HG03439 (cell line): ENCODE measurements around the gene ZNF512B.
"Not testable (repeated sequence)": the region's sequence is repeated elsewhere in the genome, so short reads cannot be mapped to it uniquely, and the experiment has no call there.

Source experiments
- ATAC-seq: cut with Tn5 transposase; IDR thresholded peaks from one replicate; pipeline ENCODE4 v1.9.1; 2021; ENCODE audit warnings: mild to moderate bottlenecking, moderate library complexity; ENCODE audit not compliant: unreplicated experiment

ZNF512B gene

GRCh38 chr20:63963784-63964301 lies 5.9 kb downstream of the ZNF512B start:
- no peak for ATAC-seq

- no peak for ATAC-seq
Observed at GRCh38 chr20:63963348-63963741, 6.4 kb downstream of the ZNF512B start.

GRCh38 chr20:63962426-63963347 lies 7.0 kb downstream of the ZNF512B start:
- no peak for ATAC-seq

- ATAC-seq: no peak
Observed at GRCh38 chr20:63961664-63962425, 7.9 kb downstream of the ZNF512B start.

- ATAC-seq: not testable (repeated sequence)
Observed at GRCh38 chr20:63960654-63961621, 8.8 kb downstream of the ZNF512B start.

- no peak for ATAC-seq
Observed at GRCh38 chr20:63959699-63960075, 10.0 kb downstream of the ZNF512B start.

GRCh38 chr20:63958964-63959698 lies 10.6 kb downstream of the ZNF512B start:
- no peak for ATAC-seq

GRCh38 chr20:63958471-63958870 lies 11.3 kb downstream of the ZNF512B start:
- ATAC-seq: no peak

- no peak for ATAC-seq
Observed at GRCh38 chr20:63957690-63958441, 11.9 kb downstream of the ZNF512B start.

GRCh38 chr20:63957004-63957689 lies 12.6 kb downstream of the ZNF512B start:
- ATAC-seq: peak; percentile 18

GRCh38 chr20:63956664-63957003 lies 13.1 kb downstream of the ZNF512B start:
- ATAC-seq: peak; percentile 13

- ATAC-seq: peak; percentile 72
Observed at GRCh38 chr20:63955827-63956663, 13.7 kb downstream of the ZNF512B start, which contains the start of gene UCKL1. UCKL1 (minus strand) TSS chr20:63956416; CDS start chr20:63956372, 44 bp downstream.

GRCh38 chr20:63955281-63955826 lies 14.4 kb downstream of the ZNF512B start:
- no peak for ATAC-seq

GRCh38 chr20:63953764-63954429 lies 15.8 kb downstream of the ZNF512B start:
- ATAC-seq: no peak

GRCh38 chr20:63952769-63953168 lies 17.0 kb downstream of the ZNF512B start:
- ATAC-seq: no peak

GRCh38 chr20:63952210-63952535 lies 17.6 kb downstream of the ZNF512B start:
- no peak for ATAC-seq
